ENCODE results near the gene SMCR8.
"Not testable (repeated sequence)": the region's sequence is repeated elsewhere in the genome, so short reads cannot be mapped to it uniquely, and the experiment has no call there.

Gene SMCR8

GRCh38 chr17:18300725-18301480 is 14.2 kb upstream of the SMCR8 start:
- TF ChIP-seq CTCF (conservative IDR thresholded peaks at IDR 0.05; ENCODE audit: control insufficient read depth, insufficient read depth, low read depth, low read length), result no peak
- no peak overlapping the region for H3K4me3 ChIP-seq (ENCODE audit: control insufficient read depth, low read depth, low read length)
- no peak for DNase-seq (ENCODE audit: low read depth)

GRCh38 chr17:18303206-18303605 is 11.9 kb upstream of the SMCR8 start:
- DNase-seq (ENCODE audit: low read depth); H3K4me3 ChIP-seq (ENCODE audit: control insufficient read depth, low read depth, low read length): not testable (repeated sequence)

GRCh38 chr17:18309202-18309601 is 5.9 kb upstream of the SMCR8 start:
- no peak overlapping the region for H3K4me3 ChIP-seq (ENCODE audit: control insufficient read depth, low read depth, low read length)
- TF ChIP-seq CTCF (conservative IDR thresholded peaks at IDR 0.05; ENCODE audit: control insufficient read depth, insufficient read depth, low read depth, low read length), result no peak
- DNase-seq (ENCODE audit: low read depth), result no peak

GRCh38 chr17:18314059-18314730 is 898 bp upstream of the SMCR8 start:
- TF ChIP-seq CTCF (conservative IDR thresholded peaks at IDR 0.05; ENCODE audit: control insufficient read depth, insufficient read depth, low read depth, low read length), result no peak
- peak overlapping the region; percentile 96 for H3K4me3 ChIP-seq (ENCODE audit: control insufficient read depth, low read depth, low read length)
- DNase-seq (ENCODE audit: low read depth), result no peak

GRCh38 chr17:18315562-18315922 is 449 bp downstream of the SMCR8 start:
- peak overlapping the region; percentile 96 for H3K4me3 ChIP-seq (ENCODE audit: control insufficient read depth, low read depth, low read length)
- peak; percentile 14 for DNase-seq (ENCODE audit: low read depth)
- no peak for TF ChIP-seq CTCF (conservative IDR thresholded peaks at IDR 0.05; ENCODE audit: control insufficient read depth, insufficient read depth, low read depth, low read length)

GRCh38 chr17:18315961-18316360 is 868 bp downstream of the SMCR8 start:
- TF ChIP-seq CTCF (conservative IDR thresholded peaks at IDR 0.05; ENCODE audit: control insufficient read depth, insufficient read depth, low read depth, low read length), result no peak
- DNase-seq (ENCODE audit: low read depth), result no peak

GRCh38 chr17:18318117-18318516 is 3.0 kb downstream of the SMCR8 start:
- no peak for TF ChIP-seq CTCF (conservative IDR thresholded peaks at IDR 0.05; ENCODE audit: control insufficient read depth, insufficient read depth, low read depth, low read length)
- no peak overlapping the region for H3K4me3 ChIP-seq (ENCODE audit: control insufficient read depth, low read depth, low read length)
- DNase-seq (ENCODE audit: low read depth), result peak; percentile 13

More at GRCh38 chr17:18315961-18316360, 868 bp downstream of the SMCR8 start:
- H3K4me3 ChIP-seq (ENCODE audit: control insufficient read depth, low read depth, low read length), result peak overlapping the region; percentile 96

Measured in fibroblast of mammary gland (primary cell).